ENCODE results near the gene TMEM62. TPM values are rescaled to one million over a fixed set of nuclear protein-coding genes. Genes with fewer than 3 reads are reported as not detected.

TMEM62 gene
- total and polyA plus RNA-seq, 7 donors: 10.2 to 35.2 (median 27.4) TPM

- 68 to 69% methylated on average over 23 of the region's 23 CpGs for WGBS, 2 donors
- no peak overlapping the region for H3K27ac ChIP-seq
- H3K27me3 ChIP-seq: peaks cover 0 to 31% (median 0%) of the 10 kb centered on the region in 3 donors
- no peak for TF ChIP-seq POLR2AphosphoS5 (IDR thresholded peaks at IDR 0.05)
- no peak for TF ChIP-seq POLR2A (IDR thresholded peaks at IDR 0.05)
- TF ChIP-seq CTCF (IDR thresholded peaks at IDR 0.05): no peak
- TF ChIP-seq EP300 (IDR thresholded peaks at IDR 0.05): no peak
- H3K4me3 ChIP-seq: no peak overlapping the region
- intact Hi-C loops (cut with DNase I): no loop called here
- H3K36me3 ChIP-seq: no peaks in the 10 kb centered on the region
- H3K9me3 ChIP-seq: no peaks in the 10 kb centered on the region
- no peak for DNase-seq
- H3K4me1 ChIP-seq: no peaks in the 10 kb centered on the region
Measured at GRCh38 chr15:43208052-43209002, 74.9 kb downstream of the TMEM62 start.

- peaks cover 0 to 31% (median 0%) of the 10 kb centered on the region in 3 donors for H3K27me3 ChIP-seq
- H3K27ac ChIP-seq: no peak overlapping the region
- no peaks in the 10 kb centered on the region for H3K4me1 ChIP-seq
- DNase-seq: no peak
- no peaks in the 10 kb centered on the region for H3K9me3 ChIP-seq
- no peaks in the 10 kb centered on the region for H3K36me3 ChIP-seq
- H3K4me3 ChIP-seq: no peak overlapping the region
- WGBS, 2 donors: 62 to 74% methylated on average over 13 of the region's 13 CpGs
- intact Hi-C loops (cut with DNase I): no loop called here
- TF ChIP-seq POLR2A (IDR thresholded peaks at IDR 0.05): no peak
- no peak for TF ChIP-seq POLR2AphosphoS5 (IDR thresholded peaks at IDR 0.05)
- no peak for TF ChIP-seq EP300 (IDR thresholded peaks at IDR 0.05)
- TF ChIP-seq CTCF (IDR thresholded peaks at IDR 0.05): no peak
Measured at GRCh38 chr15:43209059-43209824, 75.9 kb downstream of the TMEM62 start.

GRCh38 chr15:43210172-43210745, 76.9 kb downstream of the TMEM62 start:
- Histone ChIP-seq H3K4me1 (no peaks in the 10 kb centered on the region), H3K9me3 (no peaks in the 10 kb centered on the region), H3K27ac (no peak overlapping the region), H3K27me3 (peaks cover 0 to 31% (median 0%) of the 10 kb centered on the region in 3 donors), H3K4me3 (no peak overlapping the region), H3K36me3 (no peaks in the 10 kb centered on the region)
- DNase-seq: no peak
- intact Hi-C loops (cut with DNase I): no loop called here
- TF ChIP-seq POLR2AphosphoS5 (IDR thresholded peaks at IDR 0.05) (no peak), EP300 (IDR thresholded peaks at IDR 0.05) (no peak), CTCF (IDR thresholded peaks at IDR 0.05) (no peak), POLR2A (IDR thresholded peaks at IDR 0.05) (no peak)
- WGBS, 2 donors: 83 to 87% methylated on average over 15 of the region's 15 CpGs

GRCh38 chr15:43210807-43211206, 77.4 kb downstream of the TMEM62 start:
- H3K9me3 ChIP-seq: no peaks in the 10 kb centered on the region
- H3K4me1 ChIP-seq: no peaks in the 10 kb centered on the region
- H3K27ac ChIP-seq: no peak overlapping the region
- DNase-seq: no peak
- no peak overlapping the region for H3K4me3 ChIP-seq
- intact Hi-C loops (cut with DNase I): no loop called here
- WGBS, 2 donors: 80 to 86% methylated on average over 9 of the region's 9 CpGs
- TF ChIP-seq POLR2AphosphoS5 (IDR thresholded peaks at IDR 0.05): no peak
- TF ChIP-seq CTCF (IDR thresholded peaks at IDR 0.05): no peak
- no peak for TF ChIP-seq EP300 (IDR thresholded peaks at IDR 0.05)
- no peak for TF ChIP-seq POLR2A (IDR thresholded peaks at IDR 0.05)
- peaks cover 0 to 31% (median 0%) of the 10 kb centered on the region in 3 donors for H3K27me3 ChIP-seq
- H3K36me3 ChIP-seq: no peaks in the 10 kb centered on the region
